Subcutaneous adipose tissue (tissue), 4 donors: Measurements from ENCODE around the gene PTPRN2. TPM values are rescaled to one million over a fixed set of nuclear protein-coding genes. Genes with fewer than 3 reads are reported as not detected.

Experiments used
- total RNA-seq, 4 donors: library from RNA; depleted of rRNA; stranded (reverse); fragments of >200 nt; gene quantifications; one replicate each; pipeline ENCODE4 v1.1.0, GENCODE V29; 2016
- TF ChIP-seq, protein P1 (sequence below): fragments of 450-650 bp; IDR thresholded peaks from one replicate; pipeline ENCODE4 v1.5.1; 2016; ENCODE audit warnings: low read depth, mild to moderate bottlenecking, control low read depth, antibody characterized with exemption, moderate library complexity

PTPRN2 gene
- total RNA-seq, 4 donors from 2014 or later = 2.0 to 4.6 (median 3.7) TPM

DNA sequence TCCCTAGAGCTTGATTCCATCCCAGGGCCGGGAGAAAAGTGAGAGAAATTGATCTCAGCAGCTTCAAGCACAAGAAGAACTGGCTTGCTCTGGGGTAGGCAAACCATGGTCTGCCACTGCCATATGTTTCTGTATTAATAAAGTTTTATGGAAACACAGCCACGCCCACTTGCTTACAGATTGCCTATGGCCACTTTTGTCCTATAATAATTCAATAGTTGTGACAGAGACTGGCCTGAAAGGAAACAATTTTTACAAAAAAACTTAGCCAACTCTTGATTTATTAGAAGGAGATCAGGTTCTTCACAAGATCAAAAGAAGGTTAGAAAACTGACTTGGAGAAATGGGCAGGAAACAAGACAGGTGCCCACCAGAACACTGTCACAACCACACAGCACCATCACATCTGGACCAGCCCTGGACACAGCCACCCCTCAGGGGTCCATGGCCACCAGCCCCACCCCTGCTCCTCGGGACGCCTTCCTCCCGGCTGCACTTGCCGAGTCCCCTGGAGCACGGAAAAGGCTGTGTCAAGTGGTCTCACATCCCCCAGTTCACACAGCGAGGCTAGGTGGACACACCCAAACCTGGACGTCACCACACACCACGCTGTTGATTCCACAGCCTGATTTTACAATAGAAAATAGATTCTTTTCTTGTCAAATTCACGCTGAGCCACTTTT, 85.4 kb downstream of the PTPRN2 start:
- TF ChIP-seq, protein P1, sequence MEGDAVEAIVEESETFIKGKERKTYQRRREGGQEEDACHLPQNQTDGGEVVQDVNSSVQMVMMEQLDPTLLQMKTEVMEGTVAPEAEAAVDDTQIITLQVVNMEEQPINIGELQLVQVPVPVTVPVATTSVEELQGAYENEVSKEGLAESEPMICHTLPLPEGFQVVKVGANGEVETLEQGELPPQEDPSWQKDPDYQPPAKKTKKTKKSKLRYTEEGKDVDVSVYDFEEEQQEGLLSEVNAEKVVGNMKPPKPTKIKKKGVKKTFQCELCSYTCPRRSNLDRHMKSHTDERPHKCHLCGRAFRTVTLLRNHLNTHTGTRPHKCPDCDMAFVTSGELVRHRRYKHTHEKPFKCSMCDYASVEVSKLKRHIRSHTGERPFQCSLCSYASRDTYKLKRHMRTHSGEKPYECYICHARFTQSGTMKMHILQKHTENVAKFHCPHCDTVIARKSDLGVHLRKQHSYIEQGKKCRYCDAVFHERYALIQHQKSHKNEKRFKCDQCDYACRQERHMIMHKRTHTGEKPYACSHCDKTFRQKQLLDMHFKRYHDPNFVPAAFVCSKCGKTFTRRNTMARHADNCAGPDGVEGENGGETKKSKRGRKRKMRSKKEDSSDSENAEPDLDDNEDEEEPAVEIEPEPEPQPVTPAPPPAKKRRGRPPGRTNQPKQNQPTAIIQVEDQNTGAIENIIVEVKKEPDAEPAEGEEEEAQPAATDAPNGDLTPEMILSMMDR = no peak

GRCh38 chr7:158501393-158502067, 86.1 kb downstream of the PTPRN2 start:
- TF ChIP-seq, protein P1 = no peak

- TF ChIP-seq, protein P1 = no peak
These were observed 87.0 kb downstream of the PTPRN2 start for GRCh38 chr7:158500651-158501052.

- TF ChIP-seq, protein P1 = no peak
These were observed 88.6 kb downstream of the PTPRN2 start for GRCh38 chr7:158499082-158499455.

DNA sequence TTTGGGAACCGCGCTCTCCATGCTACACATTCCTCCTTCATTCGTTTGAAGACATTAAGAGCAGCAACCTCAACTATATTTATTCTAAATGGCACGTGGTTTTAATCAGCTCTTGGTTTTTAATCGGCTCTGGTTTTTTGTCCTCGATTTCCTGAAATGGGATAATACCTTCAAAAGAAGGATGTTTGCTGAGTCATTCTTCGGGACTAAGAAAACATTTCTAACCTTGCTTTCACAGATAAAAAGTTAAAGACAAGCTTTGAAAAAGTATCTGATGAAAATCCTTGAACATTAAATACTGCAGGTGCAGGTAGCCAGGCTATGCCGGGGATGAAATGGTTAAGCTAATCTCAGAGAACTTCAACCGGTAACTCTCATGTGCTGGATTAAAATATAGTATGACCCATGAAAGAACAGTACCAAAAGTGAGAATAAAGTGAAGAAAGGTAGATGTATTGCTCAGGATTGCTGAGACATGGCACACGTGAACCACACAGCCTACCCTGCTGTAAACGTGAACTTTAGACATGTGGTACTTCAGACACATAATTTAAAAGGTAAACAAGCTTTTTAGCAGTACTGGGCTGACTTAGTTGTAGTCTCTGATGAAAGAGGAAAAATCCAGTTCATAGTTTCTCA, 89.1 kb downstream of the PTPRN2 start:
- TF ChIP-seq, protein P1 = no peak

GRCh38 chr7:158497627-158498026, 90.0 kb downstream of the PTPRN2 start:
- TF ChIP-seq, protein P1 = no peak

- TF ChIP-seq, protein P1 = no peak
These were observed 91.8 kb downstream of the PTPRN2 start for GRCh38 chr7:158495786-158496185.
